Stomach smooth muscle (tissue), 2 donors: ENCODE results near the gene PTGR3.
A peak's percentile ranks its signal among the peaks of the same experiment; 100 is the strongest.

Experiments
- H3K27ac ChIP-seq: one replicate; pipeline ENCODE4 v1.7.0; 2013; ENCODE audit warnings: mild to moderate bottlenecking, low read length, inconsistent platforms
- H3K27me3 ChIP-seq, 2 donors: one replicate each; pipeline ENCODE4 v1.7.0; 2013; ENCODE audit warnings: low read length in 2 of 2; ENCODE audit not compliant: insufficient read depth in 2 of 2, control insufficient read depth in 1 of 2
- H3K36me3 ChIP-seq, 2 donors: one replicate each; pipeline ENCODE4 v1.7.0; 2013; ENCODE audit warnings: low read length in 2 of 2; ENCODE audit not compliant: control insufficient read depth in 2 of 2, insufficient read depth in 2 of 2
- H3K4me1 ChIP-seq: one replicate; pipeline ENCODE4 v1.7.0; 2013; ENCODE audit warnings: low read length; ENCODE audit not compliant: control insufficient read depth, insufficient read depth
- H3K4me3 ChIP-seq, 2 donors: one replicate each; pipeline ENCODE4 v1.7.0; 2013; ENCODE audit warnings: low read length in 2 of 2
- H3K9ac ChIP-seq, 2 donors: one replicate each; pipeline ENCODE4 v1.7.0; 2013; ENCODE audit warnings: low read length in 2 of 2, mild to moderate bottlenecking in 1 of 2
- H3K9me3 ChIP-seq, 2 donors: one replicate each; pipeline ENCODE4 v1.7.0; 2013; ENCODE audit warnings: low read length in 2 of 2; ENCODE audit not compliant: control insufficient read depth in 2 of 2
- donor health status: healthy.
- donor health status: Pancreatic carcinoma.

Gene PTGR3

DNA sequence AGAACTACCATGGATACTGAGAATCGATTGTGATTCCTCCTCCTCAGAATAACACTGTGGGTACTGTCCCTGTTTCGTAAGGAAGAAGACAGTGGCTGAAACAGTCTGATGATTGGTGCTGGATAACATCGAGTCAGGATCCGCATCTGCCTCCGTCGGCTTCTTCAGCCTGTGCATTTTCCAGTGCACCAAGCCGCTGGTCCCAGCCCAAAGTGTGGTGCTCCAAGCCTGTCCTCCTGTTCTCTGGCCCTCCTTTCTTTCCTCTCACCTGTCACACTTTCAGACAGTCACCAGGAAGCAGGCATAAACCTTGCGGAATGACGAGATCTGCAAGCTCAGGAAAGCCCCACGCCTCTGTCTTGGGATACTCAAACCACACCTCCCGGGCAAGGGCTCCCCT lies 30.6 kb downstream of the PTGR3 start:
- no peak overlapping the region for H3K4me3 ChIP-seq
- H3K27me3 ChIP-seq, result no peaks in the 10 kb centered on the region
- H3K9ac ChIP-seq, result no peak overlapping the region
- no peak overlapping the region for H3K27ac ChIP-seq
- H3K4me1 ChIP-seq, result no peaks in the 10 kb centered on the region
- H3K36me3 ChIP-seq, result no peaks in the 10 kb centered on the region
- no peaks in the 10 kb centered on the region for H3K9me3 ChIP-seq

- no peaks in the 10 kb centered on the region for H3K27me3 ChIP-seq
- H3K27ac ChIP-seq, result no peak overlapping the region
- H3K36me3 ChIP-seq, result no peaks in the 10 kb centered on the region
- H3K4me3 ChIP-seq, result no peak overlapping the region
- no peak overlapping the region for H3K9ac ChIP-seq
- H3K9me3 ChIP-seq, result no peaks in the 10 kb centered on the region
- H3K4me1 ChIP-seq, result no peaks in the 10 kb centered on the region
Measured at GRCh38 chr18:75176849-75177248, 32.1 kb downstream of the PTGR3 start.

GRCh38 chr18:75173738-75174137 lies 35.2 kb downstream of the PTGR3 start:
- no peaks in the 10 kb centered on the region for H3K9me3 ChIP-seq
- H3K4me1 ChIP-seq, result no peaks in the 10 kb centered on the region
- H3K27ac ChIP-seq, result no peak overlapping the region
- no peak overlapping the region for H3K4me3 ChIP-seq
- H3K36me3 ChIP-seq, result no peaks in the 10 kb centered on the region
- H3K27me3 ChIP-seq, result no peaks in the 10 kb centered on the region
- no peak overlapping the region for H3K9ac ChIP-seq

- Histone ChIP-seq H3K36me3 (no peaks in the 10 kb centered on the region), H3K27ac (no peak overlapping the region), H3K27me3 (no peaks in the 10 kb centered on the region), H3K4me1 (no peaks in the 10 kb centered on the region), H3K4me3 (no peak overlapping the region), H3K9me3 (no peaks in the 10 kb centered on the region), H3K9ac (no peak overlapping the region)
Measured at GRCh38 chr18:75173125-75173432, 35.9 kb downstream of the PTGR3 start.

DNA sequence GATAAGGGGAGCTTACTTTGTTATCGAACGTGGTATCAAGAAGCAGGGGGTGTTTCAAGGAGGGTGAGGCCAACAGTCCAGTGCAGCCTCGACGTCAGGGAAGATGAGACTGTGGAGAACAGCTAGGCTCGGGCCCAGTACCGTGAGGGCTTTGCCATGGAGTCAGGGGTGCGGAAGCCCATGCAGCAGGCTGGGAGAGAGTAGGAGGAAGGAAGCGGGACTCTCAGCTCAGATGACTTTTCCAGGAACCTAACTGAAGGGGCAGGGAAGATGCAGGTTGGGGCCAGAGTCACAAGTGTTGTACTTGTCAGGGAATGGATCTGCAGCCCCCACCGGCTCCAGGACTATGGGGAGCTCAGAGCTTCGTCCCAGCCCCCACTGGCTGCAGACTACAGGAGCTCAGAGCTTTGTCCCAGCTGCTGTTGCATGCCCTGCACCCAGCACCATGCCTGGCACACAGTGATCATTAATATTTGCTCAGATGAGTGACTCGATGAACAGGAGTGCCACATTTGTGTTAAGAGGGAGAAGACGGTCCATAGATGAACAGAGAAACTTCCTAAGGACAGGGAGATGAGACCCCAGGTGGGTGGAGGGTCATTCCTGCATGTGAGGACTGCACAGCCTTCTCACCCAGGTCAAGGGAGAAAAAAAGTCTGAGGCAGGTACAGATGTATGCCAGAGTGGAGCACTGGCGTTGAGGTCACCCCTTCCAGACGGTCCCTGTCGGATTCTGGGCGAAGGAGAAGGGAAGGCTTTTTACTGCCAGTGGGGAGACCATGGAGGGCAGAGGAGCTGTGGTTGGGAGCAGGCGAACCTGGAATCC lies 36.4 kb downstream of the PTGR3 start:
- Histone ChIP-seq H3K36me3 (no peaks in the 10 kb centered on the region), H3K4me3 (no peak overlapping the region), H3K27me3 (no peaks in the 10 kb centered on the region), H3K4me1 (peaks cover 3% of the 10 kb centered on the region), H3K27ac (no peak overlapping the region), H3K9ac (no peak overlapping the region), H3K9me3 (no peaks in the 10 kb centered on the region)

DNA sequence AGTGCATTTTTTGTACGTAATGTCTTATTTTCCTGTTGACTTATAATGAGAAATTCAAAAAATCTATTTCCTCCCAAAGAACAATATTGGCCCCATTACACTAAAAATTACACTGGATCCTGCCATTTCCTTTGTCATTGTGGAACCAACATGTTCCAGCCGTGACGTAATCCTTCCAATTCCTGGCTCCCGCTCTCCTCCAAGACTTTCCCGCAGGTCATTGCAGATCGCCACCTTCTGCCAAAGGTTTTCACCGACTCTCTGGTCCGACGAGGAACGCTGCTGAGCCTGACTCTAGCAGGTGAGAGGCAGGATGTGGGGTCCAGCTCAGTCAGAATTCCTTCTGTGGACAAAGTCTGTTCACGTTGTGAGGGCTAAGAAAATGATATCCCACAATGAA lies 38.0 kb downstream of the PTGR3 start:
- peaks cover 9% of the 10 kb centered on the region for H3K4me1 ChIP-seq
- no peak overlapping the region for H3K27ac ChIP-seq
- H3K4me3 ChIP-seq, result no peak overlapping the region
- no peak overlapping the region for H3K9ac ChIP-seq
- H3K27me3 ChIP-seq, result no peaks in the 10 kb centered on the region
- peaks cover 0 to 2% of the 10 kb centered on the region in 2 donors for H3K9me3 ChIP-seq
- H3K36me3 ChIP-seq, result no peaks in the 10 kb centered on the region

DNA sequence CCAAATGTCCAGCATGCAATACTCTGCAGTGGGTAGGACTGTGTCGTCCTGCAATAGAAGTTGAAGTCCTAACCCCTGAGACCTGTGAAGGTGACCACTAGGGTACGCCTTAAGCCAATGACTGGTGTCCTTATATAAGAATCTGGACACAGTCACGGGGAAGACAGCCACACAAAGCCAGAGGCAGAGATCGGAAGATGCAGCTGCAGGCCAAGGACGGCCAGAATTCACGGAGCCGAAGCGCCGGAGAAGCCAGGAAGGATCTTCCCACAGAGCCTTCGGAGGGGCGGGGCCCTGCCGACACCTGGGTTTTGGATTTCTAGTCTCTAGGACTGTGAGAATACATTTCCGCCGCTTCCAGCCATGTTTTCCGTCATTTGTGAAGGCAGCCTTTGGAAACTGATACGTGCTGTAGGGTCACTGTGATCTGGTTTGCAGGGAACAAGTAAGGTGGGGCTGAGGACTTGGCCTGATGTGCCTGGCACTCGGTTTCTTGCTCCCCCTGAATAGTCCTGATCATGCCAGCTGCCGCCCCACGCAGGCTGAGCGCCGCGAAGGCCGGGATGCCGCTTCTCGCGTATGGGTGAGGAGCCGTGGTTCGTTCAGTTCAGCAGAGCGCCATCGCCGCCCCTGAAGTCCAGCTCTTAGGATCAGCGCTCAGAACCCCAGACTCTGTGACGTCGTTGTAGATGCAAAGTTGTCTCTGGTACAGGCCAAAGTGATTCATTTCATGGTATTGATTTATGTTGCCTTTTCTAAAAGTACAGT lies 38.7 kb downstream of the PTGR3 start:
- Histone ChIP-seq H3K9me3 (peaks cover 0 to 2% of the 10 kb centered on the region in 2 donors), H3K27ac (peak overlapping the region; percentile 18), H3K4me1 (peaks cover 9% of the 10 kb centered on the region), H3K9ac (no peak overlapping the region), H3K4me3 (no peak overlapping the region), H3K36me3 (no peaks in the 10 kb centered on the region), H3K27me3 (no peaks in the 10 kb centered on the region)

- Histone ChIP-seq H3K36me3 (no peaks in the 10 kb centered on the region), H3K4me3 (no peak overlapping the region), H3K9ac (no peak overlapping the region), H3K27me3 (no peaks in the 10 kb centered on the region), H3K27ac (peak overlapping the region; percentile 18), H3K9me3 (peaks cover 0 to 2% of the 10 kb centered on the region in 2 donors), H3K4me1 (peaks cover 9% of the 10 kb centered on the region)
Measured at GRCh38 chr18:75169411-75169810, 39.5 kb downstream of the PTGR3 start.

DNA sequence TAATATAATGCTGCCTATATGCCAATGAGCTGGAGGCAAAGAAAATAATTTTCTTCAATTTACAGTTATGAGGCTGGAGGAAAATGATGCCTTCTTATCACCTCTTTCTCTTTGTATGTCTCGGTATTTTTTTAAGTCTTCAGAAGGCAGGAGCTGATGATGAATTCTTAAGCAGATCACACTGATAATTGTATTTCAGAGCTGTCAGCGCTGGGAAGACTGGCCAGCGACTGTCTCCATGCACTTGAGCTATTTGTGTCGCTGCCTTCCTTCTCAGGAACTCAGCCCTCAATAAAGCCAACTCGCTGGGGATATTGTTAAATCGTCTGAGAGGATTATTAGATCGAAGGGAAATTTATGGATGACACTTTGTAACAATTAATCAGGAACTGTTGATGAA lies 40.3 kb downstream of the PTGR3 start:
- Histone ChIP-seq H3K36me3 (no peaks in the 10 kb centered on the region), H3K27me3 (no peaks in the 10 kb centered on the region), H3K27ac (peak overlapping the region; percentile 86), H3K4me3 (peak overlapping the region in 1 of 2 donors; percentile 77), H3K4me1 (peaks cover 9% of the 10 kb centered on the region), H3K9ac (peak overlapping the region in 1 of 2 donors; percentile 30), H3K9me3 (peaks cover 0 to 2% of the 10 kb centered on the region in 2 donors)

- H3K36me3 ChIP-seq, result no peaks in the 10 kb centered on the region
- peak overlapping the region in 1 of 2 donors; percentile 80 for H3K9ac ChIP-seq
- peaks cover 9% of the 10 kb centered on the region for H3K4me1 ChIP-seq
- H3K27ac ChIP-seq, result peak overlapping the region; percentile 86
- H3K4me3 ChIP-seq, result peak overlapping the region in 1 of 2 donors; percentile 77
- peaks cover 0 to 2% of the 10 kb centered on the region in 2 donors for H3K9me3 ChIP-seq
- no peaks in the 10 kb centered on the region for H3K27me3 ChIP-seq
Measured at GRCh38 chr18:75167759-75168618, 41.0 kb downstream of the PTGR3 start.
